ENCODE results near the gene SPAG6. TPM values are rescaled to one million over a fixed set of nuclear protein-coding genes. Genes with fewer than 3 reads are reported as not detected.
"Not testable (repeated sequence)": the region's sequence is repeated elsewhere in the genome, so short reads cannot be mapped to it uniquely, and the experiment has no call there.

The SPAG6 gene
- total and polyA plus RNA-seq, 8 donors = 1.4 to 14.0 (median 7.4) TPM; not detected in 1

DNA sequence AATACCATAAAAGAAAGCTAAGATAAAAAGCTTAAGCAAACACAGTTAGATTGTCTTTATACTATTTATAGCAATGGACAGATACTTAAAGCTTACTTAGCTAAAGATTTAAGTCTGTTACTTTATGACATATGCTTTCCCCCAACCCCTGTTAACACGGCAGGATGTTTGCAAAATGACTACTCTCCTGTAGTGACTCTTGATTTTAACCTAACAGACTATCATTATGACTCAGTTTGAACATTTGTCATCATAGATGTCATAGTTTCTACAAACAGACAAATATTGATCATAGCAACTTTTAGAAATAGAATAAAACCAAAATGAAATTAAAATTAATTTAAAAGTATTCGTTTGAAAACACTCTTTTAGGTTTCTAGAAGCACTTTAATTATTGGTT is 36.9 kb upstream of the SPAG6 start:
- Histone ChIP-seq H3K9me3 (no peaks in the 10 kb centered on the region), H3K27me3 (no peaks in the 10 kb centered on the region), H3K4me1 (no peaks in the 10 kb centered on the region), H3K27ac (no peak overlapping the region), H3K36me3 (no peaks in the 10 kb centered on the region), H3K4me3 (no peak overlapping the region)
- TF ChIP-seq, protein P1, sequence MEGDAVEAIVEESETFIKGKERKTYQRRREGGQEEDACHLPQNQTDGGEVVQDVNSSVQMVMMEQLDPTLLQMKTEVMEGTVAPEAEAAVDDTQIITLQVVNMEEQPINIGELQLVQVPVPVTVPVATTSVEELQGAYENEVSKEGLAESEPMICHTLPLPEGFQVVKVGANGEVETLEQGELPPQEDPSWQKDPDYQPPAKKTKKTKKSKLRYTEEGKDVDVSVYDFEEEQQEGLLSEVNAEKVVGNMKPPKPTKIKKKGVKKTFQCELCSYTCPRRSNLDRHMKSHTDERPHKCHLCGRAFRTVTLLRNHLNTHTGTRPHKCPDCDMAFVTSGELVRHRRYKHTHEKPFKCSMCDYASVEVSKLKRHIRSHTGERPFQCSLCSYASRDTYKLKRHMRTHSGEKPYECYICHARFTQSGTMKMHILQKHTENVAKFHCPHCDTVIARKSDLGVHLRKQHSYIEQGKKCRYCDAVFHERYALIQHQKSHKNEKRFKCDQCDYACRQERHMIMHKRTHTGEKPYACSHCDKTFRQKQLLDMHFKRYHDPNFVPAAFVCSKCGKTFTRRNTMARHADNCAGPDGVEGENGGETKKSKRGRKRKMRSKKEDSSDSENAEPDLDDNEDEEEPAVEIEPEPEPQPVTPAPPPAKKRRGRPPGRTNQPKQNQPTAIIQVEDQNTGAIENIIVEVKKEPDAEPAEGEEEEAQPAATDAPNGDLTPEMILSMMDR (IDR thresholded peaks at IDR 0.05) = no peak
- ATAC-seq = no peak
- intact Hi-C loops (cut with DNase I) = no loop called here
- no peak for DNase-seq

DNA sequence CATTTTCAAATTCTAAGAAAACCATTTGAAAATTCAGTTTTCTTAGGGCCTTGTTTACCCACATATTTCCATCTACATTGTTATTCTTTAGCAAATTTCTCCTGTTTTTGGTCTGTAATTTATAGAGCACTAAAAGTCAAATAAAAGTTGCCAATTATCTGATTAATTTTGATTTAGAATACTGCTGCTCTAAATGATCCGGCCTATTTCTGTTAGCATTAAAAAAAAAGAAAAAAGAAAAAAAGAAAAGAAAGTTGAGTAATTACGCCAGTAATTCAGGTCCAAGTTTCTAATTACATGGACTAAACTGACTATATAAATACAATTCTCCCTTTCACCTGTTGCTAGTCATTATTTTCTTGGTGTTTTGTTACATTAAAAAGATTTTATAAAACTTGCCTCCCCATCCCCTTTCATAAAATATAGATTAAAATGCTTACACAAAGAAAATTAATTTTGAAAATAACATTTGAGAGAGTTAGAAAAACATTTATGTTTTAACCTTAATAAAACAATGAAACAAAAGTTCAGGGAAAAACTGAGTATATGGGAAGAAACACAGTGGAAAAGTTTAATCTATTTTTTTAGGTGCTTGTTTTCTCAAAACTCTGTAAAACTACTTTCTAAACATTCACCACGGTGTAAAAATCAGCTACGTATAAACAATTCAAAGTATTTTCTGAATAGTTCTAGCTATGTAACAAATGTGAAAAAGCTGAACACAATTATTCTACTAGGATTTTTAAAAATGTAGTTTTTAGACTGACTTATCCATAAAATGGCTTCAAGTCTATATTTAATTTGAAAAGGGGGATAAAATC is 35.9 kb upstream of the SPAG6 start:
- Histone ChIP-seq H3K27me3 (no peaks in the 10 kb centered on the region), H3K27ac (no peak overlapping the region), H3K4me3 (no peak overlapping the region), H3K36me3 (no peaks in the 10 kb centered on the region), H3K4me1 (no peaks in the 10 kb centered on the region), H3K9me3 (no peaks in the 10 kb centered on the region)
- ATAC-seq (no peak), DNase-seq (no peak)
- intact Hi-C loops (cut with DNase I) = no loop called here
- TF ChIP-seq, protein P1 (IDR thresholded peaks at IDR 0.05) = no peak

DNA sequence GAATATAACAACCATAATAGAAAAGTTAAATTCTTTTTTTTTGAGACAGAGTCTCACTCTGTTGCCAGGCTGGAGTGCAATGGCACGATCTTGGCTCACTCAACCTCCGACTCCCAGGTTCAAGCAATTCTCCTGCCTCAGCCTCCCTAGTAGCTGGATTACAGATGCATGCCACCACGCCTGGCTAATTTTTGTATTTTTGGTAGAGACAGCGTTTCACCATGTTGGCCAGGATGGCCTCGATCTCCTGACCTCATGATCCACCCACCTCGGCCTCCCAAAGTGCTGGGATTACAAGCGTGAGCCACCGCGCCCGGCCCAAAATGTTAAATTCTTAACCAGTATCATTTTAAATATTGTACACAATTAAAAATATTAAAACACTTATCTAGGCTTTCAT is 35.3 kb upstream of the SPAG6 start:
- DNase-seq; H3K4me3 ChIP-seq; H3K9me3 ChIP-seq; intact Hi-C loops (cut with DNase I); H3K27ac ChIP-seq; ATAC-seq; H3K36me3 ChIP-seq; H3K27me3 ChIP-seq; H3K4me1 ChIP-seq: not testable (repeated sequence)

DNA sequence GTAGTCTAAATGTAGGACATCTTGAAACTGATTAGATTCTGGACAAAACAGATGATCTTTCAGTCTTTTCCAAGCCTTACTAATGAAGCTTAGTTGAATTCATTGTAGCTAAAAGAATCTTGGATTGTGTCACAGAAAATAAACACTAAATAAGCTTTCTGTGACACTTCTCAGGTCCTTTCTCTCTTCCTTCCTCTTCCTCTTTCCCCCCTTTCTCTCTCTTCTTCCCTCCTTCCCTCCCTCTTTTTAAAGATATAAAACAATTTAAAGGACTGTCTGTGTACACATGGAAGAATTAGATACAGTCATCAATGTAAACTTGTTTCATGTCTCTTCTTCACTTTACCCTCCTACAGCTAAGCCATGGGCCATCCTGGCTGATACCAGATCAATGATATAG is 34.4 kb upstream of the SPAG6 start:
- Histone ChIP-seq H3K4me3 (no peak overlapping the region), H3K27ac (no peak overlapping the region), H3K36me3 (no peaks in the 10 kb centered on the region), H3K4me1 (peaks cover 0 to 10% of the 10 kb centered on the region in 2 donors), H3K9me3 (no peaks in the 10 kb centered on the region), H3K27me3 (no peaks in the 10 kb centered on the region)
- TF ChIP-seq, protein P1 (IDR thresholded peaks at IDR 0.05) = no peak
- ATAC-seq (no peak), DNase-seq (no peak)
- intact Hi-C loops (cut with DNase I) = no loop called here

DNA sequence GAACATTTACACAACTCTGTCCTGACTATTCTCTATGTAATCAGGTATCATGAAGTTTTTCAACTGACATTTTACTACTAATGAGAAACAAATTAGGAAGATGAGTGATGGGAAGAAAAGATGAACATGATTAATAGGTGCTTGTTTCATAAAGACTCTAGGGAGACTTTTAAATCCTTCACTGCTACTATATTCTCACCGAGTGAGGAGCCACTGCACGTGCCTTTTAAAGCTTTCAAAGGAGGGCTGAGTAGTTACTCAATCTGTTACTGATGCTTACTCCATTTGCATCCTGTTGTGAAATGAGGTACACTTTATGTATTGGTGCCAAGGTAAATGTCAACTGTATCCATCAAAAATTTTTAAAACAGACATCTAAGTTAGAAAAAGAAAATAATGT is 30.4 kb upstream of the SPAG6 start:
- no peaks in the 10 kb centered on the region for H3K36me3 ChIP-seq
- H3K4me3 ChIP-seq = no peak overlapping the region
- DNase-seq (no peak), ATAC-seq (no peak)
- TF ChIP-seq, protein P1 (IDR thresholded peaks at IDR 0.05) = no peak
- peaks cover 12 to 34% of the 10 kb centered on the region in 2 donors for H3K4me1 ChIP-seq
- H3K27ac ChIP-seq = no peak overlapping the region
- intact Hi-C loops (cut with DNase I) = no loop called here
- H3K9me3 ChIP-seq = no peaks in the 10 kb centered on the region
- no peaks in the 10 kb centered on the region for H3K27me3 ChIP-seq
